ENCODE results near the gene GPR26. TPM values are rescaled to one million over a fixed set of nuclear protein-coding genes. Genes with fewer than 3 reads are reported as not detected.

GPR26 gene
- polyA plus RNA-seq, 1 experiment = 0.01 TPM

DNA sequence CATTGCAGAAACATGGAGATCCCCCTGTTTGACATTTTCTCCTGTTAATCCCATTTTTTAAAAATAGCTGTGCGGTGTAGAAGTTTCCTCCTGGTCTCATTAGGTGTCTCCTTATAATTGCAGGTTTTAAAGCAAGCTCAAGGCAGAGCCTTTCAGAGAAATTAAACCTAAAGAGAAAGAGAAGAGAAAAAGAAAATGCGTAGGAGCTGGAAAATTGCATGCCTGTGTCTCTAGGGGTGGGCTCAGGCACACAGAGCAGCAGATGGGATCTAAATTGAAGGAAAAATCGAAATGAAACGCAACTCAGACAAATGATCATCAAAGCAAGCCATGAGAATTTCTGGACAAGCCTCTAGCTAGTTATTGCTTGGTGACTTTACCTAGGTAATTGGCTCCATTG, 40.1 kb downstream of the GPR26 start:
- POLR2A ChIA-PET = no interaction called here
- Histone ChIP-seq H3K4me3 (ENCODE audit: low read depth, low read length) (no peak overlapping the region), H3K27me3 (ENCODE audit: control insufficient read depth, insufficient read depth, low read length) (no peaks in the 10 kb centered on the region), H3K36me3 (ENCODE audit: control insufficient read depth, insufficient read depth, low read length) (no peaks in the 10 kb centered on the region)
- TF ChIP-seq, protein P1, sequence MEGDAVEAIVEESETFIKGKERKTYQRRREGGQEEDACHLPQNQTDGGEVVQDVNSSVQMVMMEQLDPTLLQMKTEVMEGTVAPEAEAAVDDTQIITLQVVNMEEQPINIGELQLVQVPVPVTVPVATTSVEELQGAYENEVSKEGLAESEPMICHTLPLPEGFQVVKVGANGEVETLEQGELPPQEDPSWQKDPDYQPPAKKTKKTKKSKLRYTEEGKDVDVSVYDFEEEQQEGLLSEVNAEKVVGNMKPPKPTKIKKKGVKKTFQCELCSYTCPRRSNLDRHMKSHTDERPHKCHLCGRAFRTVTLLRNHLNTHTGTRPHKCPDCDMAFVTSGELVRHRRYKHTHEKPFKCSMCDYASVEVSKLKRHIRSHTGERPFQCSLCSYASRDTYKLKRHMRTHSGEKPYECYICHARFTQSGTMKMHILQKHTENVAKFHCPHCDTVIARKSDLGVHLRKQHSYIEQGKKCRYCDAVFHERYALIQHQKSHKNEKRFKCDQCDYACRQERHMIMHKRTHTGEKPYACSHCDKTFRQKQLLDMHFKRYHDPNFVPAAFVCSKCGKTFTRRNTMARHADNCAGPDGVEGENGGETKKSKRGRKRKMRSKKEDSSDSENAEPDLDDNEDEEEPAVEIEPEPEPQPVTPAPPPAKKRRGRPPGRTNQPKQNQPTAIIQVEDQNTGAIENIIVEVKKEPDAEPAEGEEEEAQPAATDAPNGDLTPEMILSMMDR (IDR thresholded peaks at IDR 0.05; ENCODE audit: insufficient read depth, low read depth, low read length) = no peak
- no peak for DNase-seq (ENCODE audit: low read depth)
- CTCF ChIA-PET = interaction anchor here (1.3 kb wide), 1 partner anchor 10 kb away, joined by 3 read pairs; no protein-coding TSS in a partner anchor

DNA sequence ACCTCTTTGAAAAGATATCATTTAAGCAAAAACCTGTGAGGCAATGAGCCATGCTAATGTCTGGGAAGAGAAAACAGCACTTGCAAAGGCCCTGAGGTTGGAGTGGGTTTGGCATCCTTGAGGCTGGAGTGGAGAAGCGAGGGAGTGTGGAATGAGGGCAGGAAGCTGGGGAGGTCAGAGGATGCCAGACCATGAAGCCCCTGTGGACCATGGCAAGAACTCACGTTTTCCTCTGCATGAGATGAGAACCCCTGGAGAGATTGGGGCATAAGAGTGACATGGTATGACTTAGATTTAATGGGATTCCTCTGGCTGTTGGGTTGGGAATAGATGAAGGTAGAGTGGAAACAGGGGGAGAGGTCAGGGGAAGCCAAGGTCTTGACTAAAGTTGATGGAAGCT, 49.4 kb downstream of the GPR26 start:
- CTCF ChIA-PET = no interaction called here
- DNase-seq (ENCODE audit: low read depth) = no peak
- TF ChIP-seq, protein P1 (IDR thresholded peaks at IDR 0.05; ENCODE audit: insufficient read depth, low read depth, low read length) = no peak
- Histone ChIP-seq H3K36me3 (ENCODE audit: control insufficient read depth, insufficient read depth, low read length) (no peaks in the 10 kb centered on the region), H3K27me3 (ENCODE audit: control insufficient read depth, insufficient read depth, low read length) (no peaks in the 10 kb centered on the region), H3K4me3 (ENCODE audit: low read depth, low read length) (no peak overlapping the region)
- POLR2A ChIA-PET = no interaction called here

DNA sequence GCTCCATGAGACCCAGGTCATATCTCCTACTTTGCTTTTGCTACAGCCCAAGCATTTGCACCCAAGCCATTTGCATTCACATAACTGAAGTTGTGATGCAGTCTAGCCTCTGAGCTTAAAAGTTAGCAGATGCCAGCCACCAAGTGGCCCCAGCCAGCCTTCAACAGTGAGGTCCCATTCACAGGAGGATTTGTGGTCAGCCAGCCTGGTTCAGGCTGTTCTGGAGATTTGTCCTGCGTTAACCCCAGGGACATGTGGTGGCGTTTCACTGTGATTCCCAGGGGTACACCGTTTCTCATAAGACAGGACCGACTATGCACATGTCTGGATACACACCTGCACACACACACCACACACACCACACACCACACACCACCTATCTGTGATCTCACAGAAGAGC, 51.2 kb downstream of the GPR26 start:
- TF ChIP-seq, protein P1 (IDR thresholded peaks at IDR 0.05; ENCODE audit: insufficient read depth, low read depth, low read length) = no peak
- Histone ChIP-seq H3K27me3 (ENCODE audit: control insufficient read depth, insufficient read depth, low read length) (no peaks in the 10 kb centered on the region), H3K4me3 (ENCODE audit: low read depth, low read length) (no peak overlapping the region), H3K36me3 (ENCODE audit: control insufficient read depth, insufficient read depth, low read length) (no peaks in the 10 kb centered on the region)
- CTCF ChIA-PET = interaction anchor here (1.3 to 1.4 kb wide), 2 partner anchors 9 to 11 kb away, joined by 3 to 4 read pairs; no protein-coding TSS in a partner anchor
- POLR2A ChIA-PET = no interaction called here
- no peak for DNase-seq (ENCODE audit: low read depth)

DNA sequence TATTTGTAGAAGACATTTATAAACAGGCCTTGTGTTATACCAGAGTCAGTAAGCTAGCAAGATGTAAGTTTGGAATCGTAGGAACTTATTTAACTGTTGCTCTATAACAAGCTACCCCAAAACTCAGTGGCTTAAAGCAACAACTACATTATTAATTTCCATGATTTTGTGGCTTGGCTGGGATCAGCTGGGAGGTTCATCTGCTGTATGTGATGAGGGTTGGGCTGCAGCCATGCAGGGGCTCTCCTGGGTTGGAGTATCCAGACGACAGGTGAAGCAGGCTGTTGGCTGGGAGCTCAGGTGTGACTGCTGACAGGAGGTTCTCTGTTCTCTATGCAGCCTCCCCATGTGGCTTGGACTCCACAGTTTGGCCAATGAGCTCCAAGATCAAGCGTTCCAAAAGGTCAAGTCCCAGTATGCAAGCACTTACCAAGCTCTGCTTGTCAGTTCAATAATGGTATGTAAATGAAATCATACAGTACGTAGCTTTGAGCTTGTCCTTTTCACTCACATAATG, 52.4 kb downstream of the GPR26 start:
- H3K27me3 ChIP-seq (ENCODE audit: control insufficient read depth, insufficient read depth, low read length) = no peaks in the 10 kb centered on the region
- no peak for DNase-seq (ENCODE audit: low read depth)
- no peaks in the 10 kb centered on the region for H3K36me3 ChIP-seq (ENCODE audit: control insufficient read depth, insufficient read depth, low read length)
- H3K4me3 ChIP-seq (ENCODE audit: low read depth, low read length) = no peak overlapping the region
- POLR2A ChIA-PET = no interaction called here
- CTCF ChIA-PET = interaction anchor here (1.0 to 1.7 kb wide), 2 partner anchors 10 to 24 kb away, joined by 3 read pairs; no protein-coding TSS in a partner anchor
- TF ChIP-seq, protein P1 (IDR thresholded peaks at IDR 0.05; ENCODE audit: insufficient read depth, low read depth, low read length) = no peak

DNA sequence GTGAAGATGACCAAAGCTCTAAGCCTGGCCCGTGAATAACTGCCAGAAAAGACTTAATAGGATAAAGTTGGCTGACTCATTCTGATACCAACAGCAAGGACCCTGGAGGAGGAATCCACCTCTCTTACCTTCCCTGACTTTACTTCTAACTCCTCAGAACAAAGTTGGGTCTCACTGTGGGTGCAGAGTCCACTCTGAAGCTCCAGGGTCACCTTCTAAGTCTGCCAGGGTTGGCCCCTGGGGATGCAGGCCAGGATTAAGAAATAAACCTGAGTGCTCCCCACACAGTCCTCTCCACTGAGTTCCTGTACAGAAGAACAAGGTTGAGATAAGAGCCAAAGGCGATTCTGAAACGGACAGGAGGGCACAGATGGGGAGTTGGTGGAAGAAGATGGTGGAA, 54.4 kb downstream of the GPR26 start:
- CTCF ChIA-PET = interaction anchor here (1.7 kb wide), 1 partner anchor 9 kb away, joined by 3 read pairs; no protein-coding TSS in a partner anchor
- POLR2A ChIA-PET = no interaction called here
- Histone ChIP-seq H3K4me3 (ENCODE audit: low read depth, low read length) (no peak overlapping the region), H3K27me3 (ENCODE audit: control insufficient read depth, insufficient read depth, low read length) (no peaks in the 10 kb centered on the region), H3K36me3 (ENCODE audit: control insufficient read depth, insufficient read depth, low read length) (no peaks in the 10 kb centered on the region)
- TF ChIP-seq, protein P1 (IDR thresholded peaks at IDR 0.05; ENCODE audit: insufficient read depth, low read depth, low read length) = no peak
- DNase-seq (ENCODE audit: low read depth) = no peak
